Pons (tissue), 1 donor: ENCODE data around the gene SLC7A14.

Source experiments
- DNase-seq: peaks from one replicate; pipeline ENCODE4 v3.0.0-alpha.2; 2016; ENCODE audit warnings: low spot score

The SLC7A14 gene

DNA sequence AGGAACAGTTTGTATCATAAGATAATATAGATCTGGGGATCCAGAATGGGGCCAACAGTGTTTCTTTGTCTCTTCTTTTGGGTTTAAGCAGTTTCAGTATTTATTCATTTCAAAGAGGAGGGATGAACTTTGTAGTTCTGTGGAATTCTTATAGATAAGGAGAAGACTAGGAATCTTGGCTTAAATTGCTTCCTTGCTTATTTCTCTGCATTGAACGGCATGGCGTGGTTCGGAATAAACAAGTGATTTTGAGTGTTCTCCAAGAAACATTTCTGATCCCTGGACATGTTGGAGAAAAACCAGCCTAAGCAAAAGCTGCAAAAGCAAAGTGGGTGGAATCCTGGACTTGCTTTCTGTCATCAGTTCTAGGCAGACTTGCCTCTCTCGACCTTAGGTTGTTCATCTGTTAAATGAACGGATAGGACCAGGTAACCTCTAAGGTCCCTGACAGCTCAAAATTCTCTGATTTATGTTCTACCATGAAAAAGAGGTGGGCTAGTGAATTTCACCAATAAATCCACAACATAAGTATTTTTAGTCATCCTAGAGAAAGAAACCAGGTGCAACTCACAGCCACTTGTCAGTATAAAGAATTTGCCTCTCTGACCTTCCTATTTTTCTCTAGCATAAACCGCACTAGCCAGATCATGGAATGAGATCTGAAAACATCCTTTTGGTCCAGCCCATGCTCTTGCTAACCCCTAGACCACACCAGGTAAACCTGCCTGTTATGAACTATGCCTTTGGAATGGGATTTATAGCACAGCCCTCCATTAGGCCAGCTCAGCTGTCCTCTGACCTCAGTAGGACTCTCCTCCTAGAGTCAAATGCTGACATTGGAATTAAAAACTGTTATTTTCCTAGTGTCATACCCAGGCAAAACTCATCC lies 88.4 kb downstream of the SLC7A14 start:
- DNase-seq = no peak

DNA sequence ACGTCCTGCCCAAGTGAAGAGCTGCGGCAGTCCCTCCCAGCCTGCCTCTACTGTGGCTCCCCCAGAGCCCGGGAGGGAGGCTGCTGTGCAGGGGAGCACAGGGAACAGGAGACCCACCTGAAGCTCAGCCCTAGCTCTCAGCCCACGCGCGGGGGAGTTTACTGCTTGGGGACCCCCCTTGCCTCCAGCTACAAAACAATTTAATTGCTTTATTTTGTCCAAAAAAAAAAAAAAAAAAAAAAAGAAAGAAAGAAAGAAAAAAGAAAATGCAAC lies 89.1 kb downstream of the SLC7A14 start:
- no peak for DNase-seq

DNA sequence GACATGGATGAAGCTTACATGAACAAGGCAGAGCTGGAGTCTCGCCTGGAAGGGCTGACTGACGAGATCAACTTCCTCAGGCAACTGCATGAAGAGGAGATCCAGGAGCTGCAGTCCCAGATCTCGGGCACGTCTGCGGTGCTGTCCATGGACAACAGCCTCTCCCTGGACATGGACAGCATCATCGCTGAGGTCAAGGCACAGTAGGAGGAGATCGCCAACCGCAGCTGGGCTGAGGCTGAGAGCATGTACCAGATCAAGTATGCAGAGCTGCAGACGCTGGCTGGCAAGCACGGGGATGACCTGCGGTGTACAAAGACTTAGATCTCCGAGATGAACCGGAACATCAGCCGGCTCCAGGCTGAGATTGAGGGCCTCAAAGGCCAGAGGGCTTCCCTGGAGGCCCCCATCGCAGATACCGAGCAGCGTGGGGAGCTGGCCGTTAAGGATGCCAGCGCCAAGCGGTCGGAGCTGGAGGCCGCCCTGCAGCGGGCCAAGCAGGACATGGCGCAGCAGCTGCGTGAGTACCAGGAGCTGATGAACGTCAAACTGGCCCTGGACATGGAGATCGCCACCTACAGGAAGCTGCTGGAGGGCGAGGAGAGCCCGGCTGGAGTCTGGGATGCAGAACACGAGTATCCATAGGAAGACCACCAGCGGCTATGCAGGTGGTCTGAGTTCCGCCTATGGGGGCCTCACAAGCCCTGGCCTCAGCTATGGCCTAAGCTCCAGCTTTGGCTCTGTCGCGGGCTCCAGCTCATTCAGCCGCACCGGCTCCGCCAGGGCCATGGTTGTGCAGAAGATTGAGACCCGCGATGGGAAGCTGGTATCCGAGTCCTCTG lies 89.6 kb downstream of the SLC7A14 start:
- DNase-seq = no peak

DNA sequence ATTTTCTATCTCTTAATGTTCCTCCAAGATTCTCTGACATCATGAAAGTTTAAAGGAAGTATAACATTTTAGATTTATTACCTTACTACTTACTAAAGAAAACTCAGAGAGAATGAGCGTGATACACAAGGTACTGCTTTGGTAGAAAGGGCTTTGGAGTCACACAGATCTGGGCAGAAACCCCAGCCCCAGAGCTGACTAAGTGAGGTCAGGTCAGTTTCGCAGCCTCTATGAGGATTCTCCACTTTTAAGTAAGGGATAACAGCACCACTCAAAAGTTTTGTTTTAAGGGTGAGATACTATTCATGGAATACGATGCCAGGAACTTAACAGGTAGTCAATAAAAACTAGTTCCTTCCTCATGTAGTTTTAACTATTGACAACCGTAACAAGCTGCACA lies 91.1 kb downstream of the SLC7A14 start:
- DNase-seq = no peak

DNA sequence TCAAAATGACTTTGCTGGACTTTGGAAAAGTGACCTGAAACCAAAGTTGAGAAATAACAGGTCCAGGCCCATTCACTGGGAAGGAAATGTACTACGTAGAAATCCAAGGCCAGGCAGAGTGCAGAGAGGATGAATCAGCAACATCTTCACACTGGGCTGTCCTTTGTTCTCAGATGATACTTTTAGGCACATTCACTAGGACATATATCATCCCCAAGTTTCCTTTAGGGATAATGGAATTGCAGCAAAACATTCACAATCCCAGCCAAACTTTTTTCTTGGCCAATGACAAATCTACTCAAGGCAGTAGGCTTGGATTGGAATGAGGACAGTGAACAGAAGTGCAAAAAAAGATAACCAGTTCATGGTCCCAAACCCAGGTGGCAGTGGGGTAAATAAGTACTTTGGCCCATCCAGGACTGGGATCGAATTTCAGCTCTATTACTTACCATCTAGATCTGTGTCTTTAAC lies 92.1 kb downstream of the SLC7A14 start:
- peak; percentile 75 for DNase-seq

DNA sequence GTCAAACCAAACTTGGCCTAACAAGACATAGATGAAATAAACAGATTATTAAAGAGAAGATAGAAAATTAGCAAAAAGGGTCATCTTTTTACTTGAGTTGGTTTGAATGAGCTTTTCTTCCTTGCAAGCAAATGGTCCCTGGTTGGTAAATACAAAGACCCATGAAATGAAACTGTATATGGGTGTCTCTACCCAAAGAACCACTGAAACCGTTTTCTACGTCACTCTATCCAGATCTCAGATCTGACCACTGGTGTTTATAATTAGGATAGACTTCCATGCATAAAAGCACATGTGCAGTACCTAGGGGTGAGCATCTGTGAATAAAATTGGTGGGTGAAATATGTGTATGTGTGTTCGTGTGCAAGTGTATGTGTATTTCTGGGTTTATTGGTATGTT lies 94.0 kb downstream of the SLC7A14 start:
- DNase-seq = no peak

DNA sequence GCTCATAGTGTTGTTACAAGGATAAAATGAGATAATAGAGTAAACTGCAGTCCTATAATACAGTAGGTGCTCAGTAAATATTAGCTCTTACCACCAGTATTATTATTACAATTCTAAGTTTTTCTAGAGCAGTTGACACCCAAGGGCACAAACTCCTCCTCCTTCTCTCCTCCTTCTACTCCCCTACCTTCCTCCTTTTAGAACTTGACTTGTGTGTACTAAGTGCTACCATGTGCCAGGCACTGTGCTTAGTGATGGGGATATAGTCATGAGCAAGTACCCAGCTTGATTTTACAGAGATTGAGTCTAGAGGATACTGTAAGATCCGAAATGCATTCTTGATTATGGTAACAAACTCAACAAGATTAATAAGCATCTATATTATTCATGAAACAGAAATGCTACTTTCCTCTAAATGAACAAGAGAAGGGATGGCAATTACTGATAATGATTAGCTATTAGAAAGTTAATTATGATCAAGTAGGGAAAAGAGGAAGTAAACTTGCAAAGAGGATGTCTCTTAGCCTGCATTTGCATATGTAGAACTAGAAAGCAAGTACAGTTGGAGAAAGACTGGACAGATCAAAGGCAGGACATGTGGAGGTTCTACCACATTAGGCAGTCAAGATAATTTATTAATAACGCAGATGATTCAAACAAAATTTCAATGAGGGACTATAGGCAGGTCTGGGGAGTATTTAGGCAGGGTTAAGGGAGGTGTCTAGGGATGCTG lies 94.9 kb downstream of the SLC7A14 start:
- DNase-seq = no peak

DNA sequence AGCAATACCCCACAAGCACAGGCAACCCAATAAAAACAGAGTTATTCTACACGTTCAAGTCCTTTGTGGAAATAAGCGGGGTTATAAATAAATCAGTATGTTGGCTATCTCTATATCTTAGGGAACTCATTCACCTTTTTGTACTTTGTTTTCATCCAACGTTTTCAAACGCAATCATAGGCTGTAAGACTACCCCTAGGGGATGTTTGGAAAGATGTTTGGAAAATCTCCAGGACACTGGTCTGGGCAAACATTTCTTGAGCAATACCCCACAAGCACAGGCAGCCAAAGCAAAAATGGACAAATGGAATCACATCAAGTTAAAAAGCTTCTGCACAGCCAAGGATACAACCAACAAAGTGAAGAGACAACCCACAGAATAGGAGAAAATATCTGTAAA lies 97.1 kb downstream of the SLC7A14 start:
- no peak for DNase-seq

DNA sequence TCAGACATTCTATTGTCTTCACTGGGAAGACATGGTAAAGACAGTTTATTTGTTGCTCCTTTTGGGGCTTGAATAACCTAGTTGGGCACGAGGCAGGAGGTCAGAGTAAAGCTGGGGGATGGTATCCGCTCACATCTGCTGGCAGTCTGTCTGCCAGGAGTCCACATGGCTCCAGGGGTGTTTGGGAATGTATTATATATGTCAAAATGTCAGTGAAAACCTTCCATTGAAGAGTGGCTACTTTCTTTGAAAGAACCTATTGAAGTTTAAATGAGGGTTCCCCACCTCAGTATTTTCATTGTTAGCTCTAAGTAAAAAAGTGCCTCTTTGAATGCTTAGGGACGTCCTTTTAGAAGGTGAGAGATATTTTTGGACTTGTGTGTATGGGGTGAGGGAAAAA lies 98.8 kb downstream of the SLC7A14 start:
- no peak for DNase-seq

DNA sequence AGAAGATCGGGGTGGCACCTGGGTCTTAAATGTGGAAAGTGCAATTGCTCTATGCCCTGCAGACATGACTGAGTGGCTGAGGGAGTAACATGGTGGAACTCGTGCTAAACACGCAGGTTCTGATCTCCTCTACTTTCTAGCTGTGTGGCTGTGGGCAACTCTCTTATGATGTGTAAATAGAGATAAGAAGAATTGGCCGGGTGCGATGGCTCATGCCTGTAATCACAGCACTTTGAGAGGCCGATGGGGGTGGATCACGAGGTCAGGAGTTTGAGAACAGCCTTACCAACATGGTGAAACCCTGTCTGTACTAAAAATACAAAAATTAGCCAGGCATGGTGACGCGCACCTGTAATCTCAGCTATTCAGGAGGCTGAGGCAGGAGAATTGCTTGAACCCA lies 99.5 kb downstream of the SLC7A14 start:
- DNase-seq = no peak

DNA sequence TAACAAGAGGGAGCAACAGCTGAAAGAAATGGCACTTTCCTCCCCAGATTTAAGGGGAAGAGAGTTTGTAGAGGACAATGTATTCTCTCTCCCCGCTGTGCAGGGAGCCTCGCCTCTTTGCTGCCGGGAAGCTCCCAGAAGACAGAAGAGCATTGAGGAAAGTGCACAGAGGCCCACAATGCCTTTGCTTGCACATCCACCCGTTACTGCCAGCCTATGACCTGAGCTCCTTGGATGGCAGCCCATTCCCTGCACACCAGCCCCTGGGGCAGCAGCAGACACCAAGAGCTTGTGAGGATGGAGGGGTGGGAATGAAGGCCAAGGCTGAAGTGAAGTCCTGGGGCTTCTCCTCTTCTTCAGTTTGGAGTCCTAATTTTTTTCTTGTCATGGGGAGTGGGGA lies 100.2 kb downstream of the SLC7A14 start:
- DNase-seq = peak; percentile 96

DNA sequence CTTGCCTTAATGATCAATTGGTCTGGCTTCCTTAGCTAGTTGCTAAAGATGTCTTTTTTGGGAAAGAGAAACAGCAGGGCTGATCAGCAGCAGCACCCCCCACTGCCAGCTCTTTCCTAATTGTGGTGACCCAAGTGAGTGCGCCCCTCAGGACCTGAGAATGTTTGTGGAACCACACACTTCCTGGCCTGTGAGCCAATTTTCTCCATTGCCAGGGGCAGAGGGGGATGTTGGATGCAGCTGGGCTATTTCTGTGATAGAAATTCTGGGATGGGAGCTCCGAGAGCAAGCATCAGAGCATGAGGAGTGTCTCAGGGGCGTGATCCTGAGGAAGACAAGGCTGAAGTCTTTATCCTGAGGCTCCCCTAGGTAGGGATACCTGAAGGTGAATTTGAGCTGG lies 100.6 kb downstream of the SLC7A14 start:
- DNase-seq = no peak

DNA sequence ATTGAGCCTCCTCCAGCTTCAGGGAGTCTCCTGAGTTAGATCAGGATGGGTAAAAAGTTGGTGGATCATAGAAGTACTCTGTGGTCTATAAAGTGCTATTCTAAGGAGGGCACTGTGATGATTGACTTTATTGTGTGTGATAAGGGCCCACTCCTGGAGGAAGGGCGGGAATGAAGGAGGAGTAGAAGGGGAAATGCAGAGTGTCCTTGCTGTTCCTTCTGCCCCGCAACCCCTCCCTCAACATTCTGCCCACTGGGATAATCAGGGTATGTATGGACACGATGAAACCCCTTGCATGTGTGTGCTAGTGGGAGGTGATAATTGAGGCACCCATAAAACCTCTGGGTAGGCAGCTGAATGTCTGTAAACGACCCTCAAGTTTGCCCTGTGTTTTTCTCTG lies 101.0 kb downstream of the SLC7A14 start:
- no peak for DNase-seq

DNA sequence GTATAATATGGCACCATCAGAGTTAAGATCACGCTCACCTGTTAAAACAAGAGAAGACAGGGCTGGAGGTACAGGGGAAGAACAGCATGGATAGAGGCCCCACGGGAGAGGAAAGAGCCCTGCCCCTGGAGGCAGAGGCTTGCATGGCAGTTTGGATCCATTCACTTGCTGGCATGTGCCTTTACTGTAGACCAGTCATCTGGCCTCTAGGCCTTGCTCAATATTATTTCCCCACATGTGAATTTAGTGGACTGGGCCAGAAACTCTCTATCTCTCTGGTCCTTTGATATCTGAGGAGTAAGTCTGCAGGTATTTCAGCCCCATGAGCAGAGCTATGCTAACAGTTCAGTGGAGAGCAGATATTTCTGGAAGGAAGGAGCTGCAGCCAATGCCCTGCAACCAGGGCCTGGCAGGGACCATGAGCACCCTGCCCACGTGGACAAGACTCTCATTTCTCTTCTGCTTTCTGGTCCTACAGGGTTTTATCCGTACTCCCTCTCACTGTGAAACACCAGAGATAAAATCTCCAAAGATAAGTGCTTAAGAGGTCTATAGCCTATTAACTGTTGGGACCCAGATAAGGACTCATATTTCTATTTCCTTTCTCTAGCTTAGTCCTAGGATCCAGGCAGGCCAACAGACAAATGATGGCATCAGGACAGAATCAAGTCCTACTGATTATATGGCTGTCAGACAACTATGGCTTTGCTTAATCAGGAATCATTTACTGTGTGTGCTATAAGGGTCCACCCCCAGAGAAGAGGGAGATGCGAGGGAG lies 102.2 kb downstream of the SLC7A14 start:
- no peak for DNase-seq

DNA sequence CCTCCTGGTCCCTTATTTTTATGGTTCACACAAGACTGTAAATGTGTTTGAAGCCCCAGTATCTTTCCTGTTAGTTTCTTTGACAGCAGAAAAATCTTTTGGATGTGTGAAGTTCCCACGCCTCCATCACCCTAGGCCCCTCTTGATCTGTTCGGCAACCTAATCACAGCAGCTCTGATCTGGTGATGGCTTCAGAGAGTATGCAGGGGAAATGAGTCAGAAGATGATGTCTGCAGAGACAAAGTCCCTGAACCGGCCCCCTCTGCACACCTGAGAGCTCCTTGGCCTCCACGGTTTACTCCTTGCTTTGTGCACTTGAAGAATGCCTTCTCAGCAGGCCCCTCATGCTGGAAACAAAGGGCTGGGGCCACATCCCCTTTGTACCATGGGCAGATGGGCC lies 103.7 kb downstream of the SLC7A14 start:
- no peak for DNase-seq

DNA sequence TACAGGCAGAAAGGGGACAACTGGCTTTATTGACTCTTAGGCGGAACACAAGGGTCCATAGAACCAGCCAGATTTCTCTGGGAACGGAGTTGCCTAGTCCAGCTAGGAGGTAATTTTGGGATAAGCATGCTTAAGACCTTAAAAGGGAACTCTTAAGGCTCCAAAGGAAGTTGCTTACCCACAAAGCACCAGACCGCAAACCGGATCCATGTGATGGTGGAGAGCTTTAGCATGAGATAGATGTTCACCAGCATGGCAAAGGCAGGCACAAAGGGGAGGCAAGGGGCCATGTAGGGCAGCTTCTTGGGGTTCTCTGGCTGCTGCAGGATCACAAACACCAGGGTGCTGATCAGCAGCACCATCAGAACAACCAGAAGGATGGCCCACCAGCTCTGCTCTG lies 105.8 kb downstream of the SLC7A14 start:
- DNase-seq = no peak

DNA sequence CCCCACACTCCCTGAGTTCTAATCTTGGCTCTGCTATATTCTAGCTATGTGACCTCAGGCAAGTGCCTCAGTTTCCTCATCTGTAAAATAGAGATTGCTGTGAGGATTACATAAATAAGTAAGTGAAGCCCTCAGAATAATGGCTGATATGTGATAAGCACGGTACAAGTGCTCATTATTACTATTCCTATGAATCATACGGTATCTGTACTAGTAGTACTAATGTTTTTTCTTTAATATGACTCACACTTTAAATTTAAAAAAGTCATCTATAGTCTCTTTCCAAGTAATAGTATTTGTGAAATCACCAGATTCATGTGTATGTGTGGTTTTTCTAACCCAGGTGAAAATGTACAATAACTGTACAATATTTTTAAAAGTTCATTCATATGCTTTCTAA lies 108.5 kb downstream of the SLC7A14 start:
- no peak for DNase-seq

DNA sequence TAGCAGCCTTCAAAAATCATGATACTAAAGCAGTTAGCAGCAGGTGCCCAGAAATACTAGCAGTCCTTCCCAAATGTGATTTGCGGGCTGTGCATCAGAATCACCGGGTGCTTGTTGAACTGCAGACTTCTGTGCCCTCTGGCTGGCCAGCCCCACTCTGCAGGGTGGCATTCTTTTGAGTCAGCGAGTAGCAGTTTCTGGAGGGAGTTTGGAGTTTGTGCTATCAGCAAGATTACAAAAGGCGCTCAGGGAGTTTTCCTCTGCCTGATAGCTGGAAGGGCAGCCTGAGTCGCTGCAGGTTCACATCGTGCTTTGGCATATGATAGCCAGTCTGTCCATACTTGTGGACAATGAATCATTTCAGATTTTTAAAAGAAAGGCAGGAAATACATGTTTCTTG lies 109.6 kb downstream of the SLC7A14 start:
- DNase-seq = peak; percentile 72

DNA sequence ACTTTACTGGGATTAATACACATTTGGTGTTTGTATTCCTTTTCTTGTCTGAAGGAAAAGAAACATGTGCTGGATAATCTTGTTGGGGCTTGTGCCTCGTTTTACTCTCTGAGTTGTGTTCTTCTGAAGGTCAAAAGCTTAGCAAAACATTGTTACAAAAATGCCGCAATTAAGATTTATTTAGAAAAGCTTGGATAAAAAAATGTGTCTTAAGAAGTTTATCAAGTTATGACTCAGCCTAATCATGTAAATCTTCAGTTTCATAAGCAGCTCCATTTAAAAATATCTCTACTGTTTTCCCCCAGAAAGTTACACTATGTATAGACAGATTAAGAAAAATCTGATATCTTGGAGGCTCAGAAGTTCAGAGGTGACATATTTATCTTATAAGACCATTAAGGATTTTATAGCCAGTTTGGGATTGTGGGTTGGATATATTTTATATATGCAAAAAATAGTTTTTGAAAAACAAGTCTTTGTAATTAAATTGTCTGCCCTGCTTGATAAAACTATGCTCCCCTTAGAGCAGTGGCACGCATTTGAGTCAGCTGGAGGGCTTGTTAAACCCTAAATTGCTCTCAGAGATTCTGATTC lies 110.7 kb downstream of the SLC7A14 start:
- DNase-seq = no peak

DNA sequence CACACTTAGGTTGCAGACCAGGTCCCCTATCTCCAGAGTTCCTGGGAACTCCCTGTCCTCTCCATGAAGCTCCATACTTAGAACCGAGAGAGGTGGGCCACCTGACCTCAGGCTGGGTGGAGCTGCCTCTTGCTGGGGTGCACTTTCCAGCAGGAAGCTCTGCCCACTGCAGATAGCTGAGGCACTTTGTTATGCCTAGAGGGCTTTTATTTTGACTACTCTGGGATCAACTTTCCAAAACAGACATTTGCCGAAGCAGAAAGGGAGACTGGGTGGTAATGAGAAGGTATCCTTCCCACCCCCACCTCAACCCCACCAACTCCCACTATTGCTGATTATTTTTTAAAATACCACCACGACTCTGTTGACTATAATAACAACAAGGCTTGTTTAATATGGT lies 112.5 kb downstream of the SLC7A14 start:
- DNase-seq = no peak

DNA sequence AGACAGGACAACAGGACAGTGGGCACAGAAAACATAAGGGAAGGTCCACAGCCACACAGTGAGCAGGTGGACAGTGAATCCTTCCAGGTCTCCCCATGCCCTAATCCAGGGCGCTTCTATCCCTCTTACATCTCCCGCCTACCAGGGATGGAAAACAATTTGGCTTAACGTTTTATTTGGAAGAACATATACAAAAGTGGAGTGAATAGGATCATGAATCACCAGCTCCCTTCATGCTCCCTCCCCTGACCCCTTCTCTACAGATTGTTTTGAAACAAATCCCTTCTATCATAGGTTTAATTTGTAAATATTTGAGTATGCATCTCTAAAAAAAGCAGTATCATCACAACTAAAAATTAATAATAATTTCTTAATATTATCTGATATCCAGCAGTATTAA lies 114.7 kb downstream of the SLC7A14 start:
- peak; percentile 58 for DNase-seq
